WERI-Rb-1 (cell line): Measurements from ENCODE around the gene IL10.
A peak's percentile ranks its signal among the peaks of the same experiment; 100 is the strongest.

Experiments used
- DNase-seq: peaks from one replicate; pipeline ENCODE4 v3.0.0-alpha.2; 2020
- H3K27ac ChIP-seq: fragments of 250-450 bp; sonication (Bioruptor Pico); 2 replicates; pipeline ENCODE4 v1.5.1; 2020; ENCODE audit warnings: mild to moderate bottlenecking, moderate library complexity
- H3K27me3 ChIP-seq: fragments of 250-450 bp; sonication (Bioruptor Pico); 2 replicates; pipeline ENCODE4 v1.5.1; 2021; ENCODE audit warnings: mild to moderate bottlenecking, low read depth, moderate library complexity; ENCODE audit not compliant: insufficient read depth, severe bottlenecking
- H3K36me3 ChIP-seq: fragments of 250-450 bp; sonication (Bioruptor Pico); 2 replicates; pipeline ENCODE4 v1.5.1; 2020; ENCODE audit warnings: mild to moderate bottlenecking, moderate library complexity
- H3K4me3 ChIP-seq: 2 replicates; pipeline ENCODE4 v1.5.1; 2011; ENCODE audit warnings: low read depth, mild to moderate bottlenecking, control low read depth, low read length
- H3K9me3 ChIP-seq: fragments of 250-450 bp; sonication (Bioruptor Pico); 2 replicates; pipeline ENCODE4 v1.5.1; 2021; ENCODE audit warnings: mild to moderate bottlenecking, moderate library complexity; ENCODE audit not compliant: severe bottlenecking
- TF ChIP-seq, protein P1 (sequence below): IDR thresholded peaks from 2 replicates; pipeline ENCODE4 v1.5.1; 2011; ENCODE audit warnings: low read depth, mild to moderate bottlenecking, control low read depth, inconsistent platforms, low read length

IL10 gene

DNA sequence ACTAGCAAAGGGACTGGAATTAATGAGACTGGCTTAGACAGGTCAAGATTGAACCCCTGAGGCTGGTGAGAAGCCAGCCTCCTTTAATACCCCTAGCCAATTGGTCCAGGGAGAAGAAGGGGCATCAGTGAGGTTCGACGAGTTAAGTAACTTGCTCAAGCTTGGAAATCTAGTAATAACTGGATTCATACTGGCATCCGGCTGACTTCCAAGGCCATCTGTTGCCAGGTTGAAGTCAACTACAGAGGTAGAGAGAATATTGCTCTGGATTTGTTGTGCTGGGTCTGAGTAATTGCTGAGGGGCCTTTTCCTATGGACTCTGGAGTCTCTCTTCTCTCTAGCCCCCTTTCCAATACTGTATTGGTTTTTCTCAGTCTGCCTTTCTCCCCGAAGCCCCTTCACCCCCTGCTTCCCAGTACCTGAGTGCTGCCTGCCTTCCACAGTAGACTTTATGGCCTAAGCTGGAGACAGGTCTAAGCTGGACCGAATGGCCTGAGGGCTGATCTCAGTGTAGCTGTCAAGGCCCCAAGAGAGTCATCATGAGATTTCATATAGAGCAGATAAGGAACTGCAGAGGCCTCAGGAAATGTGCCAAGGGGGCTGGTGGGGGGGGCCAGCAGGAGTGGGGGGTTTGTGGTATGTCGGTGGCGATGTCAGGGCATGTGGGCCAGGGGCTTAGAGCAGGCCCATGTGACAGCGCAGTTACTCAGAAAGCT is 44.2 kb downstream of the IL10 start:
- no peak overlapping the region for H3K4me3 ChIP-seq
- H3K27ac ChIP-seq: peak overlapping the region; percentile 32
- H3K9me3 ChIP-seq: no peaks in the 10 kb centered on the region
- no peak for DNase-seq
- TF ChIP-seq, protein P1, sequence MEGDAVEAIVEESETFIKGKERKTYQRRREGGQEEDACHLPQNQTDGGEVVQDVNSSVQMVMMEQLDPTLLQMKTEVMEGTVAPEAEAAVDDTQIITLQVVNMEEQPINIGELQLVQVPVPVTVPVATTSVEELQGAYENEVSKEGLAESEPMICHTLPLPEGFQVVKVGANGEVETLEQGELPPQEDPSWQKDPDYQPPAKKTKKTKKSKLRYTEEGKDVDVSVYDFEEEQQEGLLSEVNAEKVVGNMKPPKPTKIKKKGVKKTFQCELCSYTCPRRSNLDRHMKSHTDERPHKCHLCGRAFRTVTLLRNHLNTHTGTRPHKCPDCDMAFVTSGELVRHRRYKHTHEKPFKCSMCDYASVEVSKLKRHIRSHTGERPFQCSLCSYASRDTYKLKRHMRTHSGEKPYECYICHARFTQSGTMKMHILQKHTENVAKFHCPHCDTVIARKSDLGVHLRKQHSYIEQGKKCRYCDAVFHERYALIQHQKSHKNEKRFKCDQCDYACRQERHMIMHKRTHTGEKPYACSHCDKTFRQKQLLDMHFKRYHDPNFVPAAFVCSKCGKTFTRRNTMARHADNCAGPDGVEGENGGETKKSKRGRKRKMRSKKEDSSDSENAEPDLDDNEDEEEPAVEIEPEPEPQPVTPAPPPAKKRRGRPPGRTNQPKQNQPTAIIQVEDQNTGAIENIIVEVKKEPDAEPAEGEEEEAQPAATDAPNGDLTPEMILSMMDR: no peak
- no peaks in the 10 kb centered on the region for H3K27me3 ChIP-seq
- peaks cover 53% of the 10 kb centered on the region for H3K36me3 ChIP-seq

GRCh38 chr1:206725109-206725963 is 47.0 kb downstream of the IL10 start:
- Histone ChIP-seq H3K4me3 (no peak overlapping the region), H3K27ac (peak overlapping the region; percentile 3; the same call in 1 of the 2 replicates), H3K27me3 (no peaks in the 10 kb centered on the region), H3K36me3 (peaks cover 39% of the 10 kb centered on the region), H3K9me3 (no peaks in the 10 kb centered on the region)
- TF ChIP-seq, protein P1: peak; percentile 97
- peak; percentile 91 for DNase-seq

- no peaks in the 10 kb centered on the region for H3K9me3 ChIP-seq
- H3K36me3 ChIP-seq: peaks cover 30% of the 10 kb centered on the region
- H3K27ac ChIP-seq: no peak overlapping the region
- no peaks in the 10 kb centered on the region for H3K27me3 ChIP-seq
- TF ChIP-seq, protein P1: no peak
- no peak for DNase-seq
- no peak overlapping the region for H3K4me3 ChIP-seq
Observed at GRCh38 chr1:206723805-206724472, 48.4 kb downstream of the IL10 start.

DNA sequence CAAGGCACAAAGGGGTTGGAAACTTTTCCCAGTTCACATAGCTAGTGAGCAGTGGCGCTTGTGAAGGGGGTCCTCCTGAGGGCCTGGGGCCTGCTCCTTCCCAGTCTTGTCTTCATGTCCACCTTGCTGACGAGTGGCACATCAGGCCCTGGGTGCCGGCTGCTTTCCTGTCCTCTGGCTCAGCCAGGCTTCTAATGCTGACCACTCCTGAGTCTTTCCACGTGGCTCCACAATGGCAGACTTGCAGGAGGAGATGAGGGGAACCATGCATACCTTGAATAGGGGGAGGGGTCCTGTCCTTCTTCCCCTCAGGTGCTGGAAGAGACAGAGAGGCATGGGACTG is 48.9 kb downstream of the IL10 start:
- TF ChIP-seq, protein P1: no peak
- Histone ChIP-seq H3K4me3 (no peak overlapping the region), H3K36me3 (peaks cover 26% of the 10 kb centered on the region), H3K9me3 (no peaks in the 10 kb centered on the region), H3K27ac (no peak overlapping the region), H3K27me3 (no peaks in the 10 kb centered on the region)
- no peak for DNase-seq

DNA sequence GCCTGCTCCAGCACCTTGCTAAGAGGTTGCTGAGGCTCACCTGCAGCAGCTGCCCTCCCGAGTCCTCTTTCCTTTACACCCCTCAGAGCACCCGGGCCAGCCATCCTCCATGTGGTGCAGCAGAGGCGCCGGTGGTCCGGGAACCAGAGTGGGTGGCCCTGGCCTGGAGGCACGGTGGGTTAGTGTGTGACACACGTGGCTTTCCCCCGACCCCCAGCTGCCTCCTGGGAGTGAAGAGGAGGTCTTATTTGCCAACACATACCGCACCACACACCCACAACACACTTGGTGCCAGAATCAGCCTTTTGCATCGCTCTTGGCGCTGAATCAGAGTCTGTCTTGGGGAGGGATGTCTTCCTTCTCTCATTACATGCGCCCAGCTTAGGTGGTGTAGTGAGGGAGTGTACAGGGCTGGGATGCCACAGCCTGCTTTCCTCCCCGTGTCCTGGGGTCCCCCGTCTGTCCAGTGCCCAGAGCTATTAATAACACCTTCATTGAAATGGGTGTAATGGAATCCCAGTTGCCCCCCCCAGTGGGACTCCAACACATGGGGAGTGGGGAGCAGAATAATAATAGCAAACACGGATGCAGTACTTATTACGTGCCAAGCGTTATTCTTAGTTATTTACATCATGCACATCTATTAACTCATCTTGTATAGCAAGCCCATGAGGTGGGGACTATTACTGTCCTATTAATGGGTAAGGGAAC is 49.4 kb downstream of the IL10 start:
- Histone ChIP-seq H3K4me3 (no peak overlapping the region), H3K36me3 (peaks cover 26% of the 10 kb centered on the region), H3K9me3 (no peaks in the 10 kb centered on the region), H3K27me3 (no peaks in the 10 kb centered on the region), H3K27ac (no peak overlapping the region)
- DNase-seq: no peak
- TF ChIP-seq, protein P1: no peak
